ENCODE data around the gene PRR19.
A peak's percentile ranks its signal among the peaks of the same experiment; 100 is the strongest.

PRR19 gene

GRCh38 chr19:42271861-42272534, 29.9 kb upstream of the PRR19 start:
- DNase-seq (ENCODE audit: low read depth) = no peak

- no peak for DNase-seq (ENCODE audit: low read depth)
Observed at GRCh38 chr19:42272535-42272897, 29.4 kb upstream of the PRR19 start.

- no peak for DNase-seq (ENCODE audit: low read depth)
Observed at GRCh38 chr19:42272989-42273406, 28.9 kb upstream of the PRR19 start.

- DNase-seq (ENCODE audit: low read depth) = no peak
Observed at GRCh38 chr19:42273407-42274064, 28.4 kb upstream of the PRR19 start.

- DNase-seq (ENCODE audit: low read depth) = no peak
Observed at GRCh38 chr19:42274065-42274682, 27.8 kb upstream of the PRR19 start.

DNA sequence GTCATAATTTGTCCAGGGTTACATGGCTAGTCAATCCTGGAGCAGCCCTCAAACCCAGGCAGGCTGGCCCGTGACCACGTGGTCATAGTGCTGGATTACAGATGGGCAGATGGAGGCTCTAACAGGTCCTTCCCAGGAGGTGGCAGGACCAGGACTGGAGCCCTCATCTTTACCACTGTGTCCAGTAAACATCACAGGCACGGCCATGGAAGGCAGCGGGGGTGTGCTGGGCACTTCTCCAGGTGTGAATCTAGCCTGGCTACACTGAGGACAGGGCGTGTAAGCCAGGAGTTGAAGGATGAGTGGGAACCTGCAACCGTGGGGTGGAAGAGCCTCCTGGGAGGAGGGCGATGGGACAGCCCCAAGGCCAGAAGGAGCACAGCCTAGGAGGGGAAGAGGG, 26.8 kb upstream of the PRR19 start:
- DNase-seq (ENCODE audit: low read depth) = no peak

DNA sequence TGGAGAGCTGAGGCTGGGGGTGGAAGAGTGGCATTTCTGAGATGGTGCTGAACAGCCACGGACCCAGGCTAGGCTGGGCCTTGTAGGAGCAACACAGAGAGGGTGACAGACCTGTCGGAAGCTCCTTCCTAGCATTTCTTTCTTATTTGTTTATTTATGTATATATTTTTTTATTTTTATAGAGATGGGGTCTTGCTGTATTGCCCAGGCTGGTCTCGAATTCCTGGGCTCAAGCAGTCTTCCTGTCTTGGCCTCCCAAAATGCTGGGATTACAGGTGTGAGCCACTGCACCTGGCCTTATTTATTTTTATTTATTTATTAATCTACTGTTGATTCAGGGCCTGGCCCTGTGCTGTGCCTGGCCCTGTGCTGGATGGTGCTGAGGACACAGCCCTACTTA, 26.4 kb upstream of the PRR19 start:
- DNase-seq (ENCODE audit: low read depth) = no peak

DNA sequence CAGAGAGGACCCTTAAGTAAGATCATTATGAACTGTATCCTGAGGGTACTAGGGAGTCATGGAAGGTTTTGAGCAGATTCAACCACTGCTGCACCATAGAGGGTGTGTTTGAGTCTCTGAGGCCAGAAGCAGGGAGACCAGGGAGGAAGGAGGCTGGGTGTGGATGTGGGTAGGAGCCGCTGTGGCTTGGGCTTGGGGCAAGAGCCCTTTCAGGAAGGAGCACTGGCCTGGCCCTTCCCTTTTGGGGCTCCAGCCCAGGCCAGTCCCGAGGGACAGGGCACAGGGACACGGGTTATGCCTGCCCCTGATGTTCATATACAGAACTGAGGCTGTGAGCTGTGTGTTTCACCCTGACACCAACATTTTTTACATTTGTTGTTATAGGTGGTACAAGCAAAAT, 25.6 kb upstream of the PRR19 start:
- no peak for DNase-seq (ENCODE audit: low read depth)

DNA sequence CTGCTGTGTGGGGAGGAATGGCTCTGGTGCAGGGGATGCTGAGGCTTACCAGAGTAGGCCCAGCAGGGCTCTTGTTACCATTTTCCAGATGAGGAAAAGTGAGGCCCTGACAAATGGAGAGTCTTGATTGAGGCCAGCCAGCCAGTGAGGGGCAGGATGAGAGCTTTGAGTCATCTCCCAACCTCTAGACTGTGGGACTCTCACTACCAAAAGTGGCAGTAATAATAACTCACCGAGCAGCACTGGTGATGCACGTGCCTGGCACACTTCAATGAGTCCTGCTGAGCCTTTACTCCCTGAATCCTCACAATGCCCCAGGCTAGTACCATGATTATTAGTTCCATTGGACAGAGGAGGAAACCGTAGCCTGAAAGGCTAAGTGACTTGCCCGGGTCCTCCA, 25.1 kb upstream of the PRR19 start:
- DNase-seq (ENCODE audit: low read depth) = no peak

DNA sequence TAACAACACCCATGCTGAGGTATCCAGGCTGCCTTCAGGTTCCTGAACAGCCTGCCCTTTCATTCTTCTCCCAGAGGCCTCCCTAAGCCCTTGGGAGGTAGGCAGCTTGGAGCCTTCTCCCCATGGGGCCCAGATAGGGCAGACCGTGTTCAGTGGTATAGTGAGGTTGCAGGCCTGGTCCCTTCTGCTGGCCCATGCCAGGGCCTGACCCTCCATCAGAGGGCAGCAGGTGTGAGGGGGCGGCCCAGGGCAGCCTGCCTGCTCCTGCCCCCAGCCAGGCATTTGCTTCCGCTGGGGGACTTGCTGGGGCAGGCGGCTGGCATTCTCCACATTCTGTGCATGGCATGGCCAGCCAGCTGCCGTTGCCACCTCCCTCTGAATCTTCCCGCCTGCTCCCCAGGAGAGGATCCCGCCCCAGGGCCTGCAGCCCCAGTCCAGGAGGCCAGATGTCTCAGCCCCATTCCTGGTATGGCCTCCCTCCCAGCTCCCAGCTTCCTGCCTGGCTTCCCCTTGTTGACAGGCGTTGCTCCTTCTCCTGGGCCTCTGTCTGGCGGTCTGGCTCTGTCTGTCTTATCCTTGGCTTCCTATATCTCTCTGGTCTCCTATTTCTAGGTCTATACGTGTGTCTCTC, 24.0 kb upstream of the PRR19 start:
- DNase-seq (ENCODE audit: low read depth) = no peak

- no peak for DNase-seq (ENCODE audit: low read depth)
Observed at GRCh38 chr19:42278452-42279154, 23.3 kb upstream of the PRR19 start.

- DNase-seq (ENCODE audit: low read depth) = no peak
Observed at GRCh38 chr19:42279155-42279901, 22.6 kb upstream of the PRR19 start.

DNA sequence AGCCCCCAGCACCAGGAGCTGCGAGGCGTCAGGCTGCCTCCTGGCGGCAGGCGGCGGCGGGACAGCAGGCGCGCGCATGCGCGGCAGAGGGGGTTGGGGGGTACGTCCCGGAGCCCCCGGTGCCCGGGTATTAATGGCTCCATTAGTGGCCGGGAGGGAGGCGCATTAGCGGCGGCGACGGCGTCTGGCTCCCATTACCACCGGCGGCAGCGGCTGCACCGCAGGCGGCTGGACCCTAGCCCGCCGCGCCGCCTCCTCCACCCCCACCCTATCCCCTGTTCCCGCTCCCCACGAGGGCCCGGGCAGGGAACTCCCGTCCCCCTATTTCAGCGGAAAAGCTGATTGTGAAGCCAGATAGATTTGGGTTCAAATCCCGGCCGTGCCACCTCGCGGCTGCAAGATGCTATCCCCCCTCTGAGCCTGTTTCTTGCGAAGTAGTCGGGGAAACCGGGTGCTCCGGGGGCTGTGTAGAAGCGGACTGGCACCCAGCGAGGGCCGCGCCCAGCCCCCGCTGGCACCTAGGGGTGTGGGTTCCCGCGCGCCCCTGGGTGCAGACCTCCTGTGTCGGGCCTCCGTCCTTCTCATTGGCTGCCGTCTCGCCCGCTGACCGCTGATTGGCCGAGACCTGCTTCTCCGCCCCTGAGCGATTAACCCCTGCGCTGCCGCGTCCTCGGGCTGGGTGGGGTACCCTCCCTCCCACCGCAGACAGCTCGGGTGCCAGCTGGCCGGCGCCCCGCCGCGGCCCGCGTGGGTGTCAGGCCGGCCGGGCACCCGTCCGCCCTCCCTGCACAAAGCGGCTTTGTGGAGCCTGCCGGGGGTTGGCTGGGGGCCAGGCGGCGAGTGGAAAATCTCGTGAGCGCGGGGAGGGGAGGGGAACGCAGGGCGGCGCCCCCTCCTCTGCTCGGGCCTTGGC, 21.8 kb upstream of the PRR19 start:
- peak; percentile 69 for DNase-seq (ENCODE audit: low read depth)

- no peak for DNase-seq (ENCODE audit: low read depth)
Observed at GRCh38 chr19:42280815-42281145, 21.2 kb upstream of the PRR19 start.

DNA sequence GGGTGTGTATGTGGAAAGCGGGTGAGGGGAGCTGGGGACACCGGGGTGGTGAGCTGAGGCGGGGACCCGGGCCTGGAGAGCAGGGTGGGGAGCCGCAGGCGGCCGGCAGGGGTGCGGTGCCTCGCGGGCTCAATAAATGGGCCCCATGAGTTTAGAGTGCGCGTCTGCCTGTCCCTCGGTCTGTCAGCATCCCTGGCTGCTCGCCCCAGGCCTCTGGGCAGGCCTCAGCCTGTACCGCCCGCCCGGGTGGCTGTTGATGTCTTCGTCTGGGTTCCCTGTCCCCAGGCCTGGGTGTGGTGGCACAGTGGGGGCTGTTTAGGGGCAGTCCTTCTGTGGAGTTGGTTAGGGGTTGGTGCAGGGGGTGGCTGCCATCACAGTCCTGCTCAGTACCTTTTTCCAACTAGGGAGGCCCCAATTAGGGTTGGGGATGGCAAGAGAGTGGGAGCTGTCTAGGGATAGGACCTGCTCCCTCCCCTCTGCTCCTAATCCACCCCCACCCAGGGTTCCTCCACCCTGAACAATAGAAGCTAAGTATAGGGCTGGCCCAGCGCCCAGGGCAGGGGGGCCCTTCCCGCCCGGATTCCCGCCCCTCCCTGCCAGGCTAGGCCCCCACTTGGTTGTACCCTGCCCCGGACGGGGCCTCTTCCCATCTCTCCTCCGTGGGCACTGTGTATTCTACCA, 20.6 kb upstream of the PRR19 start:
- no peak for DNase-seq (ENCODE audit: low read depth)

- DNase-seq (ENCODE audit: low read depth) = no peak
Observed at GRCh38 chr19:42281827-42282762, 19.8 kb upstream of the PRR19 start.

DNA sequence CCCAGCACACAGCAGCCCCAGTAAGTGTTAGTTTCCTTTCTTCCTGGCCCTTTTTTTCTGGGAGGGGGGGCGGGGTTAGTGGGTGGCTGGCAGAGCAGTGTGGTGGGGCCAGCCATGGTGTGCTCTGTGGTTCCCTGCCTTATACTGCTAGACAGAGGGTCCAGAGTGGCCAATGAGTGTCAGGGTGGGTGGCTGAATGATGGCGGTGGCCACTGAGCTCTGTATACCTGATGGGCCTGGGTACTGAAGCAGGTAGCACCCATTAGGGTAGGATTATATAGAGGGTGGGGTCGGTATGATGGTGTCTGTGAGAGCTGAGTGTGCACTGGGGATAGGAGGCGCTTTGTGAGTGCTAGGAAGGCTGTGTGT, 19.1 kb upstream of the PRR19 start:
- no peak for DNase-seq (ENCODE audit: low read depth)

- peak; percentile 91 for DNase-seq (ENCODE audit: low read depth)
Observed at GRCh38 chr19:42283188-42284065, 18.5 kb upstream of the PRR19 start.

Data from stimulated activated CD8-positive, alpha-beta memory T cell treated with anti-CD3 and anti-CD28 coated beads, Interleukin-15, amount 100 ng/mL, for 24 hours (primary cell).